PC-3 (cell line): ENCODE results near the gene GINS1.

Source experiments
- CTCF ChIP-seq: fragments of 300-600 bp; sonication (generic); conservative IDR thresholded peaks from 2 replicates; pipeline ENCODE4 v1.5.1; 2017; ENCODE audit warnings: antibody characterized with exemption, low read depth, mild to moderate bottlenecking, low read length
- EZH2 ChIP-seq: fragments of 300-600 bp; sonication (generic); IDR thresholded peaks from one replicate; pipeline ENCODE4 v1.6.1; 2017; ENCODE audit warnings: antibody characterized with exemption, mild to moderate bottlenecking, low read length; ENCODE audit not compliant: unreplicated experiment
- EZH2phosphoT487 ChIP-seq: fragments of 300-600 bp; sonication (generic); IDR thresholded peaks from 2 replicates; pipeline ENCODE4 v1.6.1; 2018; ENCODE audit warnings: mild to moderate bottlenecking, antibody characterized with exemption, low read length, borderline replicate concordance

- TF ChIP-seq CTCF (no peak), EZH2phosphoT487 (no peak), EZH2 (no peak)
These were observed 13.6 kb downstream of the GINS1 start for GRCh38 chr20:25421102-25421501.
